Peyer's patch (tissue), 4 donors: Measurements from ENCODE around the gene POLR1F.

Source experiments
- POLR2A ChIP-seq, 2 donors: fragments of 450-650 bp; IDR thresholded peaks; one replicate each; pipeline ENCODE4 v1.5.1; 2017; ENCODE audit warnings: antibody characterized with exemption in 2 of 2, mild to moderate bottlenecking in 2 of 2, moderate library complexity in 2 of 2
- TF ChIP-seq, protein P1 (sequence below), 6 experiments: fragments of 450-650 bp in 4 of 6; fragments of 200-600 bp in 2 of 6; sonication (generic) in 1 of 6; IDR thresholded peaks; one replicate each; pipeline ENCODE4 v1.5.1; 2017 to 2019; ENCODE audit warnings: antibody characterized with exemption in 6 of 6, mild to moderate bottlenecking in 3 of 6, moderate library complexity in 1 of 6

DNA sequence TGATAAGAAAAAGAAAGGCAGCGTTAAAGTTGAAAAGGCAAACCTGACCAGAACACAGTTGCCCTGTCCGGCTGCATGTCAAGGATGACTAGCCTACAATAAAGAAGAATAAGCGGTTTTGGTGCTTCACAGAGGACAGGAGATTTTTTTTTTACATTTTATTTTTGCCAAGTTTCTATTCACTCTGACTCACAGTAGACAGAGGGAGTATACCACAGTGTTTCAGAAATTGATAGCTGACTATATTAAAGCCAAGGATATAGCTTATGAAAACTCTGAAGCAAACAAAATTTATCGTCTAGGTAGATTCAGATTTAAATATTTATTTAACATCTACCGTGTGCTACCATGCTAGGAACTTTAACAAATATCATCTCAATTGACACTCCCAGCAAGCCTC lies 16.9 kb upstream of the POLR1F start:
- TF ChIP-seq, protein P1, sequence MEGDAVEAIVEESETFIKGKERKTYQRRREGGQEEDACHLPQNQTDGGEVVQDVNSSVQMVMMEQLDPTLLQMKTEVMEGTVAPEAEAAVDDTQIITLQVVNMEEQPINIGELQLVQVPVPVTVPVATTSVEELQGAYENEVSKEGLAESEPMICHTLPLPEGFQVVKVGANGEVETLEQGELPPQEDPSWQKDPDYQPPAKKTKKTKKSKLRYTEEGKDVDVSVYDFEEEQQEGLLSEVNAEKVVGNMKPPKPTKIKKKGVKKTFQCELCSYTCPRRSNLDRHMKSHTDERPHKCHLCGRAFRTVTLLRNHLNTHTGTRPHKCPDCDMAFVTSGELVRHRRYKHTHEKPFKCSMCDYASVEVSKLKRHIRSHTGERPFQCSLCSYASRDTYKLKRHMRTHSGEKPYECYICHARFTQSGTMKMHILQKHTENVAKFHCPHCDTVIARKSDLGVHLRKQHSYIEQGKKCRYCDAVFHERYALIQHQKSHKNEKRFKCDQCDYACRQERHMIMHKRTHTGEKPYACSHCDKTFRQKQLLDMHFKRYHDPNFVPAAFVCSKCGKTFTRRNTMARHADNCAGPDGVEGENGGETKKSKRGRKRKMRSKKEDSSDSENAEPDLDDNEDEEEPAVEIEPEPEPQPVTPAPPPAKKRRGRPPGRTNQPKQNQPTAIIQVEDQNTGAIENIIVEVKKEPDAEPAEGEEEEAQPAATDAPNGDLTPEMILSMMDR (IDR thresholded peaks at IDR 0.05), result no peak
- no peak for TF ChIP-seq POLR2A (IDR thresholded peaks at IDR 0.05)
